ENCODE results near the gene CCDC88B.
"Not testable (repeated sequence)": the region's sequence is repeated elsewhere in the genome, so short reads cannot be mapped to it uniquely, and the experiment has no call there.

CCDC88B gene

DNA sequence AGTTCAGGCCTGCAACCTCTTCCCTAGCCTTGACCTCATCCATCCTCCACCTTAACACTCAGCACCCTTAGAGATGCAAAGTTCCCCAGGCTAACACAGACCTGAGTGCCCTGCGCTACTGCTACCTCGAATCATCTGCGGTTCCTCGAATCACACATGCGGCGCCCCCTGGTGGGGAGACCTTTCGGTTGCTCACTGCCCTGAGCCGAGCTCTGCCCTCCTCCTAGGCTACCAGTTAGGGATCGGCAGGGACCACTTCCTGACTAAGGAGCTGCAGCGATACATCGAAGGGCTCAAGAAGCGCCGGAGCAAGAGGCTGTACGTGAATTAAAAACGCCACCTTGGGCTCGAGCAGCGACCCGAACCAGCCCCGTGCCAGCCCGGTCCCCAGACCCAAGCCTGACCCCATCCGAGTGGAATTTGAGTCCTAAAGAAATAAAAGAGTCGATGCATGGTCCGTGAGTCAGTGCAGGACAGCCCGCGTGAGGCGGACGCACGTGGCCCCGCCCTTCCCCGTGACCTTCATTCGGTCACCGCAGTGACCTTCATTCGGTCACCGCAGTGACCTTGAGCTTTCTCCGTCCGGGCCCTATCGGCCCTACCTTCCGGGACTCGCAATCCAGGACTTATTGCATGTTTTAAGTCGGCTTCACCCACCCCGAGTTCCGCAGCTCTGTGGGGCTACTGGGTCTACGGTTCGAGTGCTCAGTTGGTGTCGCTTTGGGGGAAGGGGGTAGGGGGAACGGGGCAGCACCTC, 35.5 kb upstream of the CCDC88B start:
- DNase-seq: peak; percentile 85

DNA sequence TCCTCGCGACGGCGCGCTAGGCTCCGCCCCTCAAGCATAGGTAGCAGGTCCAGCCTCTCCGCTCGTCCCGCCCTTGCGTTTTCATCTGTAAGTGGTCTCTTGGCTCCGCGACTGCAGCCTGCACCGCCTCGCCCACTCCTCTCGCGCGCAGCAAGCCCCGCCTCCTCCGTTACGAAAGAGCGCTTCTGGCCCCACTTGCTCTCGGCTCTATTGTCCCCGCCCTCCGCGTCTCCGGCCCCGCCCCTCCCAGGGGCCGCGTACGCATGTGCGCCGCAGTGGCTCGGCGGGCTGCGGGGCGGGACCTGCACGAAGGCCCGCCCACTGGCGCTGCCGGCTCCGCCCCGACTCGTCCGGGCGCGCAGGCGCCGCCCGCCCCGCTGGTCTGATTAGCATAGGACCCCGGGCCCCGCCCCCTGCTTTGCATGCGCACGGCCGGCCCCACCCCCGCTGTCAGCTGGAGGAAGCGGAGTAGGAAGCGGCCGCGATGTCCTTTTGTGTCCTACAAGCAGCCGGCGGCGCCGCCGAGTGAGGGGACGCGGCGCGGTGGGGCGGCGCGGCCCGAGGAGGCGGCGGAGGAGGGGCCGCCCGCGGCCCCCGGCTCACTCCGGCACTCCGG, 34.8 kb upstream of the CCDC88B start, which contains the start of gene ESRRA:
TSS of gene ESRRA (plus strand) at position 450 of the 616 bp plus-strand sequence. CDS start 1,656 bp downstream, outside the sequence.
- DNase-seq: peak; percentile 100

GRCh38 chr11:64305691-64306562, 34.1 kb upstream of the CCDC88B start:
- DNase-seq: no peak

DNA sequence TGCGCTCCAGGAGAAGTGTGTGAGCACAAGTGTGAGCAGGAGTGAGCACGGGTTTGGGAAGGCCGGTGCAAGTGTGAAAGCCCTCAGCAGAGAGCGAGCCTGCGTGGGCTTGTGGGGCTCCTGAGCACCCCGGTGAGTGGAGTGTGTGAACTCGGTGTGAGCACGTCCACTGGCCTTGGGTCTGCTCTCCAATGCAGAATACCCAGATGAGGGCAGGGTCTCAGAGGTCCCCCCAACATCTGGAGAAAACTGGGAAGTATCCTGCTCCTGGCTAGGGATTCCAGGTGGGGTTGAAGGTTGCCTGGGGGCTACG, 33.5 kb upstream of the CCDC88B start:
- DNase-seq: no peak

DNA sequence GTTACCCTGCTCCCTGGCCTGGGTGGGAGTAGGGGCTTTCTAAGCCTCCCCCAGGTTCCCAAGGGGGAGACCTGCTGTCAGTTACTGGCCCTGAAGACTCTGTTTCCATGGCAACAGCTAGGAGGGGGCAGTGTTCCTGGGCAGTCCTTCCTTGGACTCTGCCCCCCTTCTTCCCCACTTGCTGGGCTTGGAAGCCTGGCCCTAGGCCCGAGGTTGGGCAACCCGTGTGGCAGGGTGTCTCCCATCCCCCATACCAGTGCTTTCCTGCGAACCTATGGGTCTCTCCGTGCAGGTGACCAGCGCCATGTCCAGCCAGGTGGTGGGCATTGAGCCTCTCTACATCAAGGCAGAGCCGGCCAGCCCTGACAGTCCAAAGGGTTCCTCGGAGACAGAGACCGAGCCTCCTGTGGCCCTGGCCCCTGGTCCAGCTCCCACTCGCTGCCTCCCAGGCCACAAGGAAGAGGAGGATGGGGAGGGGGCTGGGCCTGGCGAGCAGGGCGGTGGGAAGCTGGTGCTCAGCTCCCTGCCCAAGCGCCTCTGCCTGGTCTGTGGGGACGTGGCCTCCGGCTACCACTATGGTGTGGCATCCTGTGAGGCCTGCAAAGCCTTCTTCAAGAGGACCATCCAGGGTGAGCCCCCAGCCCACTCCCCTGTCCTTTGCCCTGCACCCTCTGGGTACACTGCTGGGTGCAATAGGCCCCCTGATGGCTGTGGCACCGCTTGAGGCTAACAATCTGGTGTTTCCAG, 33.0 kb upstream of the CCDC88B start:
- no peak for DNase-seq

- DNase-seq: not testable (repeated sequence)
Observed at GRCh38 chr11:64307795-64308194, 32.2 kb upstream of the CCDC88B start.

GRCh38 chr11:64312947-64313346, 27.1 kb upstream of the CCDC88B start:
- no peak for DNase-seq

- no peak for DNase-seq
Observed at GRCh38 chr11:64313491-64314145, 26.4 kb upstream of the CCDC88B start.

- DNase-seq: no peak
Observed at GRCh38 chr11:64314146-64314804, 25.7 kb upstream of the CCDC88B start.

DNA sequence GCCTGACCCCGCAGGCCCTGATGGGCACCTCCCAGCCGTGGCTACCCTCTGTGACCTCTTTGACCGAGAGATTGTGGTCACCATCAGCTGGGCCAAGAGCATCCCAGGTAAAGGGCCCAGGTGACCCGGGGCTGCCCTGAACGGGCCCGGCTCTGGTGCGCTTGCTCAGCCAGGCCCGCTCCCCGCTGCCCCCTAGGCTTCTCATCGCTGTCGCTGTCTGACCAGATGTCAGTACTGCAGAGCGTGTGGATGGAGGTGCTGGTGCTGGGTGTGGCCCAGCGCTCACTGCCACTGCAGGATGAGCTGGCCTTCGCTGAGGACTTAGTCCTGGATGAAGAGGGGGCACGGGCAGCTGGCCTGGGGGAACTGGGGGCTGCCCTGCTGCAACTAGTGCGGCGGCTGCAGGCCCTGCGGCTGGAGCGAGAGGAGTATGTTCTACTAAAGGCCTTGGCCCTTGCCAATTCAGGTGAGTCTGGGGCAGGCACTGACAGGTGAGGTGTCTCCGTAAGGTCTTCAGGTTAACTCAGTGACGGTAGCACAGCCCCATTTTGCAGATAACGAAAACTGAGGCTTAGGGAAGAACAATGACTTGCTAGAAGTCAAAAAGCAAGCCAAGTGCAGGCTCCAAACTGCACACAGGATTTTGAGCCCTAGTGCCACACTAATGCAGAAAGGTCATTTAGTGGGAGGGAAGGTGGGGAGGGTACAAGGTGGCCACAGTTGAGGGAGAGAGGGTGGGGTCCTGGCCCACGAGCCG, 25.0 kb upstream of the CCDC88B start:
- DNase-seq: no peak

DNA sequence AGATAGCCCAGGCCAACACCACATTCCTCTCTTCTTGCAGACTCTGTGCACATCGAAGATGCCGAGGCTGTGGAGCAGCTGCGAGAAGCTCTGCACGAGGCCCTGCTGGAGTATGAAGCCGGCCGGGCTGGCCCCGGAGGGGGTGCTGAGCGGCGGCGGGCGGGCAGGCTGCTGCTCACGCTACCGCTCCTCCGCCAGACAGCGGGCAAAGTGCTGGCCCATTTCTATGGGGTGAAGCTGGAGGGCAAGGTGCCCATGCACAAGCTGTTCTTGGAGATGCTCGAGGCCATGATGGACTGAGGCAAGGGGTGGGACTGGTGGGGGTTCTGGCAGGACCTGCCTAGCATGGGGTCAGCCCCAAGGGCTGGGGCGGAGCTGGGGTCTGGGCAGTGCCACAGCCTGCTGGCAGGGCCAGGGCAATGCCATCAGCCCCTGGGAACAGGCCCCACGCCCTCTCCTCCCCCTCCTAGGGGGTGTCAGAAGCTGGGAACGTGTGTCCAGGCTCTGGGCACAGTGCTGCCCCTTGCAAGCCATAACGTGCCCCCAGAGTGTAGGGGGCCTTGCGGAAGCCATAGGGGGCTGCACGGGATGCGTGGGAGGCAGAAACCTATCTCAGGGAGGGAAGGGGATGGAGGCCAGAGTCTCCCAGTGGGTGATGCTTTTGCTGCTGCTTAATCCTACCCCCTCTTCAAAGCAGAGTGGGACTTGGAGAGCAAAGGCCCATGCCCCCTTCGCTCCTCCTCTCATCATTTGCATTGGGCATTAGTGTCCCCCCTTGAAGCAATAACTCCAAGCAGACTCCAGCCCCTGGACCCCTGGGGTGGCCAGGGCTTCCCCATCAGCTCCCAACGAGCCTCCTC, 24.1 kb upstream of the CCDC88B start:
- DNase-seq: not testable (repeated sequence)

- DNase-seq: peak; percentile 65
Observed at GRCh38 chr11:64316672-64317324, 23.2 kb upstream of the CCDC88B start.

- DNase-seq: peak; percentile 99
Observed at GRCh38 chr11:64317325-64317960, 22.6 kb upstream of the CCDC88B start, which contains the start of gene TRMT112. TSS of gene TRMT112 (minus strand) at chr11:64317559. CDS start at chr11:64317526, 33 bp downstream.

DNA sequence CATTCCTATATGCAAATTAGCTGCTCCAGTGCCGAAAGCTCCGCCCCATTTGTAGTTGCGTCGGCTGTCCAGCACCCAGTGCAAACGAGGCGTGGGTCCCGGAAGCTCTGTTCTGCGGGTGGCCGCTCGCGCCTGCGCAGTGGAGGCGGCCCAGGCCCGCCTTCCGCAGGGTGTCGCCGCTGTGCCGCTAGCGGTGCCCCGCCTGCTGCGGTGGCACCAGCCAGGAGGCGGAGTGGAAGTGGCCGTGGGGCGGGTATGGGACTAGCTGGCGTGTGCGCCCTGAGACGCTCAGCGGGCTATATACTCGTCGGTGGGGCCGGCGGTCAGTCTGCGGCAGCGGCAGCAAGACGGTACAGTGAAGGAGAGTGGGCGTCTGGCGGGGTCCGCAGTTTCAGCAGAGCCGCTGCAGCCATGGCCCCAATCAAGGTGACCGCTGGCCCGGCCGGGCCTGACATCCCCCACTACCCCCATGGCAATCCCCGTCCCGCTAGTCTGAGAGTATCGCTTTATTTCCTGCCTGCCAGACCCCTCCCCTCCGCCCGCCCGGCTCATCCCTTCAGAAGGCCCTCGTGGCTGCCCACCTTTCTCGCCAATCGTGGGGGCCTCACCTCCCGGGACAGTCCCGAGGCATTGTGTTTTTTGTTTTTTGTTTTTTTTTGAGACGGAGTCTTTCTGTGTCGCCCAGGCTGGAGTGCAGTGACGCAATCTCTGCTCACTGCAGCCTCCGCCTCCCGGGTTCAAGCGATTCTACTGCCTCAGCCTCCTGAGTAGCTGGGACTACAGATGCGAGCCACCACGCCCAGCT, 21.8 kb upstream of the CCDC88B start, which contains the start of gene PRDX5:
TSS of gene PRDX5 (plus strand) at position 161 of the 805 bp plus-strand sequence. CDS start at position 256, 95 bp downstream.
- peak; percentile 94 for DNase-seq

GRCh38 chr11:64318766-64319761, 20.9 kb upstream of the CCDC88B start:
- DNase-seq: no peak

DNA sequence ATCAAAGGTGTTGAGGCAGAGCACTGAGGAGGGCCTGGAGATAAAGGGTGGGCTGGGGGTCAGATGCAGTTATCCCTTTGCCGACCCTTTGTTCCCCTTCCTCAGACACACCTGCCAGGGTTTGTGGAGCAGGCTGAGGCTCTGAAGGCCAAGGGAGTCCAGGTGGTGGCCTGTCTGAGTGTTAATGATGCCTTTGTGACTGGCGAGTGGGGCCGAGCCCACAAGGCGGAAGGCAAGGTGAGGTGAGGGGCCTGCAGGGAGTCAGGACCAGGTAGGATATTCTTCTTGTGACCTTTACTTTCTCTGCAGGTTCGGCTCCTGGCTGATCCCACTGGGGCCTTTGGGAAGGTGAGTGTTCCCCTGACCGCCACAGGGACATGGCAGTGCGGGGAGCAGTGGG, 19.4 kb upstream of the CCDC88B start:
- DNase-seq: no peak

All from NCI-H2171 (cell line).